ENCODE data around the gene CBR1.

DNA sequence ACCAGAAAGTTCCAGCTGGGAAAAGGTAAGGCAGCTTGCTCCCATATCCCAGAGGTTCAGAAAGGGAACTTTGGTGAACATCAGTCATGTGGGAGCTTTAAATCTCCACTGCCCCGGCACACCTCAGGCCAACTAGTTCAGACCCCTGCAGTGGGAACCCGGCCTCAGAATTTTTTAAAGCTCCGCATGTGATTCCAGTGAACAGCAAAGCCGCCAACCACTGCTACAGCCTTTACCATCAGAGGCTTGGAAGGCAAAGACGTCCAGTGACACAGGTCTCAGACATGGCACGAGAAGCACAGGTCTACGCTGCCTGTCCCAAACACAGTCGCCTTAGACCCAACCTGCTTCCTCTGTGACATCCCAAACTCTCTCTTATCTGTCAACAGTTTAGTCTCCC, 40.5 kb upstream of the CBR1 start:
- TF ChIP-seq, protein P1, sequence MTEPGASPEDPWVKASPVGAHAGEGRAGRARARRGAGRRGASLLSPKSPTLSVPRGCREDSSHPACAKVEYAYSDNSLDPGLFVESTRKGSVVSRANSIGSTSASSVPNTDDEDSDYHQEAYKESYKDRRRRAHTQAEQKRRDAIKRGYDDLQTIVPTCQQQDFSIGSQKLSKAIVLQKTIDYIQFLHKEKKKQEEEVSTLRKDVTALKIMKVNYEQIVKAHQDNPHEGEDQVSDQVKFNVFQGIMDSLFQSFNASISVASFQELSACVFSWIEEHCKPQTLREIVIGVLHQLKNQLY (CRISPR knock-in tag; IDR thresholded peaks at IDR 0.05): no peak
- TF ChIP-seq ZNF30 (CRISPR knock-in tag; IDR thresholded peaks at IDR 0.05) (no peak), HMGA1 (CRISPR knock-in tag; conservative IDR thresholded peaks at IDR 0.05) (no peak), HCFC1 (IDR thresholded peaks at IDR 0.05; ENCODE audit: low read depth, low read length) (no peak), RAD21 (CRISPR knock-in tag; IDR thresholded peaks at IDR 0.05) (no peak), NONO (IDR thresholded peaks at IDR 0.05) (no peak), NONO (CRISPR knock-in tag; conservative IDR thresholded peaks at IDR 0.05) (no peak), ZNF253 (CRISPR knock-in tag; IDR thresholded peaks at IDR 0.05; ENCODE audit: borderline replicate concordance) (no peak), FOXP1 (IDR thresholded peaks at IDR 0.05) (no peak), FOXP1 (CRISPR knock-in tag; IDR thresholded peaks at IDR 0.05) (no peak), MIER2 (CRISPR knock-in tag; IDR thresholded peaks at IDR 0.05) (no peak), POLR2A (IDR thresholded peaks at IDR 0.05; ENCODE audit: insufficient read depth in 1 of 2, low read depth in 2 of 2, low read length in 2 of 2) (no peak), PAF1 (CRISPR knock-in tag; IDR thresholded peaks at IDR 0.05) (no peak)
- TF ChIP-seq, protein P2, sequence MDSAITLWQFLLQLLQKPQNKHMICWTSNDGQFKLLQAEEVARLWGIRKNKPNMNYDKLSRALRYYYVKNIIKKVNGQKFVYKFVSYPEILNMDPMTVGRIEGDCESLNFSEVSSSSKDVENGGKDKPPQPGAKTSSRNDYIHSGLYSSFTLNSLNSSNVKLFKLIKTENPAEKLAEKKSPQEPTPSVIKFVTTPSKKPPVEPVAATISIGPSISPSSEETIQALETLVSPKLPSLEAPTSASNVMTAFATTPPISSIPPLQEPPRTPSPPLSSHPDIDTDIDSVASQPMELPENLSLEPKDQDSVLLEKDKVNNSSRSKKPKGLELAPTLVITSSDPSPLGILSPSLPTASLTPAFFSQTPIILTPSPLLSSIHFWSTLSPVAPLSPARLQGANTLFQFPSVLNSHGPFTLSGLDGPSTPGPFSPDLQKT (CRISPR knock-in tag; IDR thresholded peaks at IDR 0.05; ENCODE audit: borderline replicate concordance): no peak
- TF ChIP-seq, protein P3, sequence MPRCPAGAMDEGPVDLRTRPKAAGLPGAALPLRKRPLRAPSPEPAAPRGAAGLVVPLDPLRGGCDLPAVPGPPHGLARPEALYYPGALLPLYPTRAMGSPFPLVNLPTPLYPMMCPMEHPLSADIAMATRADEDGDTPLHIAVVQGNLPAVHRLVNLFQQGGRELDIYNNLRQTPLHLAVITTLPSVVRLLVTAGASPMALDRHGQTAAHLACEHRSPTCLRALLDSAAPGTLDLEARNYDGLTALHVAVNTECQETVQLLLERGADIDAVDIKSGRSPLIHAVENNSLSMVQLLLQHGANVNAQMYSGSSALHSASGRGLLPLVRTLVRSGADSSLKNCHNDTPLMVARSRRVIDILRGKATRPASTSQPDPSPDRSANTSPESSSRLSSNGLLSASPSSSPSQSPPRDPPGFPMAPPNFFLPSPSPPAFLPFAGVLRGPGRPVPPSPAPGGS (CRISPR knock-in tag; IDR thresholded peaks at IDR 0.05): no peak
